ENCODE measurements around the gene PATE2. TPM values are rescaled to one million over a fixed set of nuclear protein-coding genes. Genes with fewer than 3 reads are reported as not detected.

Gene PATE2
- total RNA-seq, 1 donor from 2014 or later: not detected

DNA sequence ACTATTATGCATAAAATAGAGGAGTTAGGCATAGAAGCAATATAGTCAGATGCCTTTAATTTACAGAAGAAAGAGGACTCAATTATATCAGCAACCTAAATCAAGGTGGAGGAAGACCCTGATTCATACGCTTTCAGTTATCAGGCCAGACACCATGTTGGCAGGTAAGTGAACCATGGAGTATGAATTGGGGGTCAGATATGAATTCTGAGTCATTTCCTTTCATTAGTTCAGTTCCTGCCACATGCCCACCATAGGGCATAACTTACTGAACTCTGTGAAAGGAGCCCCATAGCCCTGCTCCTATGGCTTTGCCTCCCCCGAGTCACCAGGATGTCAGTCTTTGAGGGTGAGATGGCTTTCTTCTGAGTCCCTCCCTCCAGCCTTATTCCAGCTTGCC, 15.1 kb downstream of the PATE2 start:
- intact Hi-C loops (cut with micrococcal nuclease): no loop called here
- no peak for DNase-seq
- Mint-ChIP-seq H3K9me3 (no peaks in the 10 kb centered on the region), H3K27ac (no peak overlapping the region), H3K36me3 (ENCODE audit: low read depth) (no peaks in the 10 kb centered on the region), H3K4me3 (no peak overlapping the region), H3K4me1 (no peaks in the 10 kb centered on the region), H3K27me3 (peaks cover 20% of the 10 kb centered on the region)

DNA sequence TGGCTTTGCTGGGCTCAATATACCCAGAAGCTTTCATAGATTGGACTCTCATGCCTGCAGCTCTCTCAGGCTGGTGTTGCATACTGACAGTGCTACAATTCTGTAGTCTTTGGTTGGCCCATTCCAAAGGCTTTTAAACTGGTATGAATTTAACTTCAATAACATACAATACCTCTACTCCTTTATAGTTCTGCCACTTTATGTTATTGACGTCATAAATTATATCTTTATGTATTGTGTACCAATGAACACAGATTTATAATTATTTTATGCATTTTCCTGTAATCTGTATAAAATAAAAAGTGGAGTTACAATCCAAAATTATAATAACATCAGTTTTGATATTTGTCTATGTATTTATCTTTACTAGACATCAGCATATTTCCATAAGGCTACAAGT, 16.2 kb downstream of the PATE2 start:
- H3K36me3 Mint-ChIP-seq (ENCODE audit: low read depth): no peaks in the 10 kb centered on the region
- no peaks in the 10 kb centered on the region for H3K4me1 Mint-ChIP-seq
- DNase-seq: no peak
- no peaks in the 10 kb centered on the region for H3K9me3 Mint-ChIP-seq
- peaks cover 20% of the 10 kb centered on the region for H3K27me3 Mint-ChIP-seq
- H3K4me3 Mint-ChIP-seq: no peak overlapping the region
- no peak overlapping the region for H3K27ac Mint-ChIP-seq
- intact Hi-C loops (cut with micrococcal nuclease): no loop called here

DNA sequence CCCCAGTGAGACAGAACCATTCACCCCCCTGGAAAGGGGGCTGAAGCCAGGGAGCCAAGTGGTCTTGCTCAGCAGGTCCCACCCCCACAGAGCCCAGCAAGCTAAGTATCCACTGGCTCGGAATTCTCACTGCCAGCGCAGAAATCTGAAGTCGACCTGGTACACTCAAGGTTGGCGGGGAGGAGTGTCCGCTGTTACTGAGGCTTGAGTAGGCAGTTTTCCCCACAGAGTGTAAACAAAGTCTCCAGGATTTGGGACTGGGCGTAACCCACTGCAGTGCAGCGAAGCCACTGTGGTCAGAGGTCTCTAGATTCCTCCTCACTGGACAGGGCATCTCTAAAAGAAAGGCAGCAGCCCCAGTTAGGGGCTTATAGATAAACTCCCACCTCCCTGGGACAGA, 22.6 kb downstream of the PATE2 start:
- intact Hi-C loops (cut with micrococcal nuclease): no loop called here
- DNase-seq: no peak
- Mint-ChIP-seq H3K27me3 (peaks cover 9% of the 10 kb centered on the region), H3K36me3 (ENCODE audit: low read depth) (no peaks in the 10 kb centered on the region), H3K4me3 (no peak overlapping the region), H3K27ac (no peak overlapping the region), H3K4me1 (no peaks in the 10 kb centered on the region), H3K9me3 (no peaks in the 10 kb centered on the region)

DNA sequence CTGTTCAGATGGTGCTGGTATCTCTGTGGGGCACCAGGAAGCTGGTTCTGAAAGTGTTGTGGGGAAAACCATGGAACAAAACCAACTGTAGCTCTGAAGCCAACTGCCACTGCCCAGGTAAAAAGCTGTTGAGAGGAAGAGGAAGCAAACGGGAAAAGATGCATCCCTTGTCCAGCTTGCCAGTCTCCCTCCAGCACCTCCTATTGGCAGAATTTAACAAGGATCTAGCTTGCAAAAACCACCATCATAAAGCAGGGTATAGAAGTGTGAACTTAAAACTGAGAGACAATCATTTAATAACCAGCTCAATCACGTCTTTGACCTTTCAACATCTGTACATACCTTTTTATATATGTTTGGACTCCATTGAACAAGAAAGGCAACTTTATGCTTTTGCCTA, 28.0 kb downstream of the PATE2 start:
- no peak overlapping the region for H3K4me3 Mint-ChIP-seq

DNA sequence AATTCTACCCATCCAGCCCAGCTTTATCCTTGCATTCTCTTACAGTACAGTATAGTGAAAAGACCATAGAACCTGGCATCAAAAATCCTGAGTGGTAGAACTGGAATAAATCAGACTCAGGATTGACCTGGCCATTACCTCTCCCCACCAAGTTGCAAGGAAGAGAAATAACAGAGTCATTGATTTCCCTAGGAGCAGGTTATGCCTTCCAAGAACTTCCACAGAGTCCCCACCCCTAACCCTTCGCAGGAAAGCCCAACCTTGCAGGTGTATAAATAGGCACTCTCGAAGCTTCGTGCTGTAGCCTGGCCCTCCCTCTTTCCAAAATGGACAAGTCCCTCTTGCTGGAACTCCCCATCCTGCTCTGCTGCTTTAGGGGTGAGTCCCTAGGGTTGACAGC, 32.6 kb downstream of the PATE2 start, which contains the start of gene PATE1:
PATE1 (plus strand) TSS at position 301 of the 400 bp plus-strand sequence; CDS start at position 327, 26 bp downstream.
- intact Hi-C loops (cut with micrococcal nuclease): no loop called here
- peaks cover 4% of the 10 kb centered on the region for H3K27me3 Mint-ChIP-seq
- no peak within 1 kb of the TSS for H3K4me3 Mint-ChIP-seq
- H3K27ac Mint-ChIP-seq: no peak within 1 kb of the TSS
- H3K36me3 Mint-ChIP-seq (ENCODE audit: low read depth): no peaks in the 10 kb centered on the region
- DNase-seq: no peak
- H3K9me3 Mint-ChIP-seq: no peaks in the 10 kb centered on the region
- H3K4me1 Mint-ChIP-seq: no peaks in the 10 kb centered on the region

More for the DNA sequence above, 28.0 kb downstream of the PATE2 start:
- Mint-ChIP-seq H3K9me3 (no peaks in the 10 kb centered on the region), H3K27ac (no peak overlapping the region), H3K4me1 (no peaks in the 10 kb centered on the region), H3K36me3 (ENCODE audit: low read depth) (no peaks in the 10 kb centered on the region), H3K27me3 (peaks cover 6% of the 10 kb centered on the region)
- DNase-seq: no peak
- intact Hi-C loops (cut with micrococcal nuclease): no loop called here

DNA sequence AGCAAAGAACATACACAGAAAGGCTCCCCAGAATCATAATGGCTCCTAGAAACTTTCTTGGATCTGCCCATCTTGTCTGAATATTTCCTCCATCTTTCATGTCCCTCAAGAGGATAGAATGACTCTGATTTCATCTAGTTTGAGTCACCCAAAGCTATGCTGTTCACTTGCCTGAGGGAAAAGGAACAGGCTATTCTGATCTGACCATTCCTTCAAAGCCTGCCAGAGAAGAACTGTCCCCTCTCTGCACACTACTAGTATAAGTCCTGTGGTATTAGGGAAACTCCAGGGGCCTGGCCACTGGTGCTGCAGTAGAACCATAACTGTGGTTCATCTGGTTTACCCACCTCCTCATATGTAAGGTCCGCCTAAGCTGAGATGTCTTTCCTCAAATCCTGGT, 34.9 kb downstream of the PATE2 start:
- Mint-ChIP-seq H3K4me3 (no peak overlapping the region), H3K27me3 (peaks cover 8% of the 10 kb centered on the region), H3K36me3 (ENCODE audit: low read depth) (no peaks in the 10 kb centered on the region), H3K27ac (no peak overlapping the region), H3K9me3 (peaks cover 3% of the 10 kb centered on the region), H3K4me1 (no peaks in the 10 kb centered on the region)
- intact Hi-C loops (cut with micrococcal nuclease): no loop called here
- DNase-seq: no peak

DNA sequence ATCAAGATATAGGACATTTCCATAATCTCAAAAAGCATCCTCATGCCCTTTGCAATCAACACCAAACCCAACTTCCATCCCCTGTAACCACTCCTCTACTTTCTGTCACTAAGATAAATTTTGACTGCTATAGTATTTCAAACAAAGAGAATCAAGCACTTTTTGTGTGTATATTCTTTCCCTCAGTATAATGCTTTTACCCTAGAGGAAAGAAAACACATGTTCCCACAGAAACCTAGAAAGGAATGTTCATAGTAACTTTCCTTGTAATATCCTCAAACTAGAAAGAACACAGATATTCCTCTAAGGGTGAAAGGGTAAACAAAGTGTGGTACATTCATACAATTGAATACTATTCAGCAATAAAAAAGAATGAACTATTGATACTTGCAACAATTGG, 38.0 kb downstream of the PATE2 start:
- peaks cover 3% of the 10 kb centered on the region for H3K9me3 Mint-ChIP-seq

DNA sequence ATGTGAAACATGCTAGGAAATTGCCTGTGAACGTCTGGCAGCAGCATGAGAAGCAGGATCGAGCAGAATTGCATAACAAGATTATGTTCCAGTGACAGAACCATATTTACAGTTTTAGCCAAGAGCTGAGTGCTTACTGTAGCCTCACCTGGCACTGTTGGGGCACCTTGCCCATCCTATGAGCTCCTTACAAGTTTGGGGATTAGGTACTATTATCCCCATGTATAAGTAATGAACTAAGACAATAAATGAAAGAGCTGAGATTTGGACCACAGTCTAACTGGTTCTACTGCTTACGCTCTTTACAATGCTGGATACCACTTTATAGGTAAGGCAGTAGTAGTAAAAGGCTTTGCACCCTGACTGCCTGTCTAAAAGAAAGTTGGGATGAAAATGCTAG, 49.7 kb downstream of the PATE2 start:
- Mint-ChIP-seq H3K27me3 (peaks cover 7% of the 10 kb centered on the region), H3K9me3 (no peaks in the 10 kb centered on the region), H3K4me1 (no peaks in the 10 kb centered on the region), H3K27ac (no peak overlapping the region), H3K36me3 (ENCODE audit: low read depth) (no peaks in the 10 kb centered on the region), H3K4me3 (no peak overlapping the region)
- DNase-seq: no peak
- intact Hi-C loops (cut with micrococcal nuclease): no loop called here

More for the DNA sequence above, 38.0 kb downstream of the PATE2 start:
- no peaks in the 10 kb centered on the region for H3K4me1 Mint-ChIP-seq
- no peaks in the 10 kb centered on the region for H3K36me3 Mint-ChIP-seq (ENCODE audit: low read depth)
- no peak for DNase-seq
- intact Hi-C loops (cut with micrococcal nuclease): no loop called here
- no peak overlapping the region for H3K27ac Mint-ChIP-seq
- no peak overlapping the region for H3K4me3 Mint-ChIP-seq
- H3K27me3 Mint-ChIP-seq: peaks cover 20% of the 10 kb centered on the region

Other genes with a start within 250 kb of the PATE2 start
- 61.7 TPM in 2 replicates for gene EI24, start 209.4 kb downstream of the PATE2 start, total RNA-seq
- 167 and 183 TPM in 2 replicates for gene STT3A, start 186.0 kb downstream of the PATE2 start, total RNA-seq
- gene CHEK1, start 153.7 kb downstream of the PATE2 start, total RNA-seq: 125 and 131 TPM in 2 replicates
- not detected in 2 replicates for gene ACRV1, start 98.0 kb downstream of the PATE2 start, total RNA-seq
- gene PATE1, start 32.5 kb downstream of the PATE2 start, total RNA-seq: not detected in 2 replicates
- gene PATE3, start 9.3 kb upstream of the PATE2 start, total RNA-seq: not detected in 2 replicates
- not detected in 2 replicates for gene PATE4, start 54.5 kb upstream of the PATE2 start, total RNA-seq
- 6.7 and 7.6 TPM in 2 replicates for gene HYLS1, start 108.8 kb upstream of the PATE2 start, total RNA-seq
- gene PUS3, start 124.4 kb upstream of the PATE2 start, total RNA-seq: 18.0 and 19.2 TPM in 2 replicates
- gene DDX25, start 125.7 kb upstream of the PATE2 start, total RNA-seq: 0.19 TPM in 1 of 2 replicates, not detected in the other
- not detected in 2 replicates for gene VSIG10L2, start 167.2 kb upstream of the PATE2 start, total RNA-seq